NCI-H82 treated with DMSO at 0.1 percent for 48 hours (cell line): Measurements from ENCODE around the gene COQ10B.
"Not testable (repeated sequence)": the region's sequence is repeated elsewhere in the genome, so short reads cannot be mapped to it uniquely, and the experiment has no call there.

Source experiments
- DNase-seq: peaks from one replicate; lab custom pipeline; 2025; ENCODE audit not compliant: unreplicated experiment; lab: John Stamatoyannopoulos, UW

The COQ10B gene

GRCh38 chr2:197453123-197453913, at the start of gene COQ10B:
TSS of gene COQ10B (plus strand) at chr2:197453552. CDS start at chr2:197453561, 9 bp downstream.
- DNase-seq, result peak; percentile 98

GRCh38 chr2:197405582-197405981, 47.8 kb upstream of the COQ10B start:
- no peak for DNase-seq

GRCh38 chr2:197414039-197414438, 39.3 kb upstream of the COQ10B start:
- no peak for DNase-seq

- no peak for DNase-seq
Observed at GRCh38 chr2:197414515-197414914, 38.8 kb upstream of the COQ10B start.

- no peak for DNase-seq
Observed at GRCh38 chr2:197416268-197416667, 37.1 kb upstream of the COQ10B start.

GRCh38 chr2:197419438-197419837, 33.9 kb upstream of the COQ10B start:
- DNase-seq, result no peak

- no peak for DNase-seq
Observed at GRCh38 chr2:197423307-197423706, 30.0 kb upstream of the COQ10B start.

GRCh38 chr2:197425550-197425949, 27.8 kb upstream of the COQ10B start:
- no peak for DNase-seq

- no peak for DNase-seq
Observed at GRCh38 chr2:197426723-197427603, 26.4 kb upstream of the COQ10B start.

- no peak for DNase-seq
Observed at GRCh38 chr2:197427986-197428385, 25.4 kb upstream of the COQ10B start.

- DNase-seq, result no peak
Observed at GRCh38 chr2:197431858-197432257, 21.5 kb upstream of the COQ10B start.

GRCh38 chr2:197432527-197432926, 20.8 kb upstream of the COQ10B start:
- DNase-seq, result not testable (repeated sequence)

GRCh38 chr2:197433780-197434438, 19.4 kb upstream of the COQ10B start:
- no peak for DNase-seq

GRCh38 chr2:197434541-197435513, 18.5 kb upstream of the COQ10B start, which contains the start of gene SF3B1:
TSS of gene SF3B1 (minus strand) at chr2:197435028. CDS start at chr2:197434999, 29 bp downstream.
- peak; percentile 96 for DNase-seq

- no peak for DNase-seq
Observed at GRCh38 chr2:197435598-197436420, 17.5 kb upstream of the COQ10B start.

- DNase-seq, result no peak
Observed at GRCh38 chr2:197437380-197437779, 16.0 kb upstream of the COQ10B start.

GRCh38 chr2:197442857-197443256, 10.5 kb upstream of the COQ10B start:
- no peak for DNase-seq

GRCh38 chr2:197445746-197446145, 7.6 kb upstream of the COQ10B start:
- DNase-seq, result no peak

GRCh38 chr2:197446844-197447243, 6.5 kb upstream of the COQ10B start:
- no peak for DNase-seq
